Measurements from ENCODE around the gene FEZF1.

Gene FEZF1

GRCh38 chr7:122304319-122304975 is at the start of gene FEZF1:
TSS of gene FEZF1 (minus strand) at chr7:122304750. CDS start at chr7:122304437, 313 bp downstream.
- no peak for DNase-seq

DNA sequence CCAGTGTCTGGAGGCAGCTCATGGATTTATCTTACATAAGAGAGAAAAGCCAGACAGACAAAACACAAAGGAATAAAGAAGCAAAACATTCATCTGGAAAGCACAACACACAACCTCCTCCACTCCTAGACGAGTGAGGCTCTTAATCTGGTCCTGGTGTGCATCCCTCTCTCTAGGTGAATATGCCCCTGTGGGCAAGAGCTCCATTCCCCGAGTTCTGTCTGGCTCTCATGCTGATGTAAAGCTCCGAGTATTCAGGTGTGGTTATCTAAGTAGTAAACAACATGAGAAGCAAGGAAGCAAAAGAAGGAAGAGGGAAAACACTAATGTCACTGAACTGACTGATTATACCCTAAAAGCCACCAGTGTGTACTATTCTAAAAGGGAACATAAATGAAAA is 47.9 kb upstream of the FEZF1 start:
- no peak for DNase-seq

DNA sequence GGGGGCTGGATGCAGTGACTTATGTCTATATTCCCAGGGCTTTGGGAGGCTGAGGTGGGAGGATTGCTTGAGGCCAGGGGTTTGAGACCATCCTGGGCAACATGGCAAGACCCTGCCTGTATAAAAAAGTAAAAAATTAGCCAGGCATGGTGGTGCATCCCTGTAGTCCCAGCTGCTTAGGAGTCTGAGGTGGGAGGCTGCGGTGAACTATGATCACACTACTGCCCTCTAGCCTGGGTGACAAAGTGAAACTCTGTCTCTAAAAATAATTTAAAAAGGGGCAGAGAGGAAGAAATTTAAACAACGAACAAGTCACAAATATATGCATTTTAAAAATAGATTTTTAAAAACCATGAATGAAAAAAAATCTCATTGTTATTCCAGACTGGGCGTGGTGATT is 46.2 kb upstream of the FEZF1 start:
- no peak for DNase-seq

- no peak for DNase-seq
Measured at GRCh38 chr7:122344303-122344620, 39.7 kb upstream of the FEZF1 start.

GRCh38 chr7:122343601-122344302 is 39.2 kb upstream of the FEZF1 start:
- DNase-seq, result no peak

DNA sequence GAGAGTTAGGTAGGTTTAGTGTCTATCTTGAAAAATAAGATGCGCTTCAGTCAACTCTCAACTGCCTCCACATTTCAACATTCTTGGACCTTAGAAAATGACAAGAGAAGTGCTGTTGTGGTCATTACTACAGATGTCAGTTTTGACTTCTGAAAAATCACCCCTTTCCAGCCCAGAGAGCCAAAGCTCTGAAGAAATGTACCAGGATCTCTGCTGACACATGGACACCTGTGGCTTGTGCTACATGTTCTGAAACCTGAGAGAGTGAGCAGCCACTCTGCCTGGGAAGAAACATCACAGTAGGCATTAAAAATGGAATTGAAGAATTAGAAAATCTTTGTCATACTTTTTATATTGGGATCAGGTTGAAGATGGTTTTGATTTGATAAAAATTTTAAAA is 35.9 kb upstream of the FEZF1 start:
- no peak for DNase-seq

DNA sequence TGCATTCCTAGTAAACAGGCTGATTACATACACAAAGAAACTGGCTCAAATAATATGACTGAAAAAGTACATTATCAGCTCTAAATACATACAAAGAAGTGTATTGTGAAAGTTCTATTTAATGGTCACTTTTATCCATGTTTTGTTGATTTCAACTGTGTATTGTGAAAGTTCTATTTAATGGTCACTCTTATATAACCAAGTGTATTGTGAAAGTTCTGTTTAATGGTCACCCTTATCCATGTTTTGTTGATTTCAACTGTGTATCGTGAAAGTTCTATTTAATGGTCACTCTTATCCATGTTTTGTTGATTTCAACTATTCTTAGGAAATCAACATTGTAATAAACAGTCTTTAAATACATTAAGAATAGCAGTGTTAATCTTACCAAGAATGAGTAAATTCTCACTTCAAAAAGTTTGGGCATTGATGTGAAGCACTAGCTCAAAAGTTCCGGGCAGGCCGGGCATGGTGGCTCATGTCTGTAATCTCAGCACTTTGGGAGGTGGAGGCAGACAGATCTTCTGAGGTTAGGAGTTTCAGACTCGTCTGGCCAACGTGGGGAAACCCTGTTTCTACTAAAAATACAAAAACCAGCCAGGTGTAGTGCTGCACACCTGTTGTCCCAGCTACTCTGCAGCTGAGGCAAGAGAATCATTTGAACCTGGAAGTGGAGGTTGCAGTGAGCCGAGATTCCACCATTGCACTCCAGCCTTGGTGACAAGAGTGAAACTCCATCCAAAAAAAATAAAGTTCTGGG is 34.8 kb upstream of the FEZF1 start:
- no peak for DNase-seq

DNA sequence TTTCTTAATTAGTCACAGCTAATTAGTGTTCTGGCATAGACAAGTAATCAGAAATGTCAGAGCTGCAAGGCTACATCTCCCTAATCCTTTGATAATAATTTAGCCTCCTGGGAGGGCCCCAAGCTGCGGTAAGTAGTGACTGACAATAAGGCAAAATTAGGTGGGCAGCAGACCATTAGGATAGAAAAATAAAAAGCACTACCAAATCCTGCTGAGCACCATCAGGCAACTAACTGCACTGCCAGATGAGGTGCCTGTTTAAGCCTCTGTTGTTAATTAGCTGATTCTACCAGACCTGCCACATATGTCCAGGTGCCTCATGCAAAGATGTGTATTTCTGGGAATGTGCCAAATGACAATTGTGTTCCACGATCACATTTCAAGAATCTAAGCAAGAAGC is 32.5 kb upstream of the FEZF1 start:
- DNase-seq, result no peak

DNA sequence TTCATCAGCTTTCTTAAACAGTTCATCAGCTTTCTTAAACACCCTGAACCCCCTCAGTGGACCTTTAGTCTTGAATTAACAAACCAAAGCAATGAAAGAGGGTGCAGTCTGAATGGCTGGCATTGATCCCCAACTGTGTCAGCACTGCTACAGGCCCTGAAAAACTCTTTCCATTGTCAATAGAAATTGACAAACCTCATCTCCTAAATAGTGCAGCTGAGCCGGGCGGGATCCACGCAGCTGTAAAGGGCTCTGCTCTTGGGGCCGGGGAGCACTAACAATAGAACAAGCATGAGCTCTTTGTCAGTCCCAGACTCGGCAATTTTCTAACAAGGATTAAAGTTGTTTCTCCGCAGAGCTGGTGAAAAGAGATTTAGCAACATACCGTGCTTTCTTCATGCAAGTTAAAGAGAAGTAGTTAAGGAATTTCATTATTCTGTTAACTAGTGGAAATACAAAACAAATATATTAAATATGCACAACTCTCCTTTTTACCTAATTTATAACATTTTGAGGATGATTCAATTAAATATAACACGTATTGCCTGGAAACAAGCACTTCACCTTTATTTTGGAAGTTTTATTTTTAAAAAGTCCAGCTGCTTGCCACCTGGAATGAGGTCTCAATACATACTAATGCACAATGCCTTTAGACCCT is 24.7 kb upstream of the FEZF1 start:
- no peak for DNase-seq

DNA sequence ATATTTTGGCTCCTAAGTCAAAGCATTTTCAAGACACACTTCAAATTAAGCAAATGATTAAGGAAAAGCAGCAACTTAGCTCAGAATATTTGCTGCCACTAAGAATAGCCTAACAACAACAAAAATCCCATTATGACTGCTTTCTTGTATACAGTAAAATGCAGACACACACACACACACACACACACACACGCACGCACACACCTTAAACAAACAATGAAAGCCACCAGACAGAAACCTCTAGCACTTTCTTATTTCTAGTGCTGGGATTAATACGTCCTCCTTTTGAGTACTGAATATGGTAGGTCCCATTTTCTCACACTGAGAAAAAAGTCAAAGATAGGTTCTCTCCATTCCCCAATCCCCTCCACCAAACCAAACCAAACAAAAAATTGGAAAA is 23.4 kb upstream of the FEZF1 start:
- DNase-seq, result no peak

GRCh38 chr7:122316467-122317388 is 12.2 kb upstream of the FEZF1 start:
- DNase-seq, result no peak

DNA sequence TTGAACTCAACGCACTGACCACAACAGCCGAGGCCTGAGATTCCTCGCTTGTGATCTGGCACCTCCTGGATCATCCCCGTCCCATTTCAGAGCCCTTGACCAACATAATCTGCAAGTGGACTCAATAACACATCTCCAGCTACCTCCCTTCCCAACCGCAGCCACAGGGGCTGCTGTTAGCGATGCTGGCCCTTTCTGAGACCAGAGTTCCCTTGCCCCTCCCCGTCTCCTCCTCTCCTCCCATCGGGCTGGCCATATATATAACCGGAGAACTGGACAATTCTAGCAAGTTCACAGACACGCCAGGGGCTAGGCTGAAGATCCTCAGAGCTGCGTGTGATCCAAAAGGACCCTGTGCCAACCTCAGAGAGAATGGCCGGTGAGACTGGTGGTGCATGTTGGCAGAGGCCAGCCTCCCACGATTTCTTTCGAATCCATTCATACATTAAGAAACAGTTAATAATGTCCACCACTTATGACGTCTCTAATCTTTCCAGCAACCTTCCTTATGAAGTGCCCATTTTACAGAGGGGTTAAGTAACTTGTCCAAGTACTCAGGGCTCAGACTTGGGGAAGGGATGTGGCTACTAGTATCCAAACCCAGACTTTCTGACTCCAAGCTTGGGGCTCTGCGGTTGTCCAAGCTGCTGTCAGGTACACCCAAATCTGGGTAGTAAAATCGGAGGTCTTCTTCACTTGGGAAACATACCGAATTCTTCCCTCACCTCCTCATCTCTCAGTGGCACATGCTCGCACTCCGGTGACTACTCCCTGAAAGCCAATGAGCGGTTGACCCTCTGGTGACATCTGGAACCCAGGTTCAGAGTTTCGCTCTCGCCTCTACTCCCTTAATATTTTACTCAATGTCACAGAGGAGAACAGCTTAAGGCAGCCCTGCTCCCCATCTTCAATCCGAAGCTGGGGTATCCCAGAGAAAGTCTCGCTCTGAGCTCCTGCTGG is 11.2 kb upstream of the FEZF1 start:
- DNase-seq, result no peak

DNA sequence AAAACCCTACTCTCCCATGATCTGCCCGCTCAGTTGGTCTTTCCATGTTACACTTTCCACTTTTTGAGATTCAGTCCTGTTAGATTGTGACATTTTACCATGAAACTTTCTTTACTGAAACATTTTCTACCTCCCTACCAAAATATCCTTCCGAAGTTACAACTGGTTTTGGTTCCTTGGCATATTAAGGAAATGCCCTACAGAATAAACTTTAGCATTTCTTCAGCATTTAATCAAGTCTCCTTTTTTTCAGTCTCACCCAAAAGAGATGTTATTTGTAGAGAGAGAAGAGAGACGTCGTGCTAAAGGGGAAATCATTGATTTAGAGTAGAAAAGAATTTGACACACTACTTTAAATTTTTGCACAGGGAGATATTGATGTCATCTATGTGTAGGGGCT is 9.7 kb upstream of the FEZF1 start:
- no peak for DNase-seq

GRCh38 chr7:122312789-122313188 is 8.2 kb upstream of the FEZF1 start:
- no peak for DNase-seq

- DNase-seq, result no peak
Measured at GRCh38 chr7:122311734-122312450, 7.3 kb upstream of the FEZF1 start.

- no peak for DNase-seq
Measured at GRCh38 chr7:122311050-122311700, 6.6 kb upstream of the FEZF1 start.

GRCh38 chr7:122310119-122311021 is 5.8 kb upstream of the FEZF1 start:
- no peak for DNase-seq

- DNase-seq, result no peak
Measured at GRCh38 chr7:122309421-122309820, 4.9 kb upstream of the FEZF1 start.

DNA sequence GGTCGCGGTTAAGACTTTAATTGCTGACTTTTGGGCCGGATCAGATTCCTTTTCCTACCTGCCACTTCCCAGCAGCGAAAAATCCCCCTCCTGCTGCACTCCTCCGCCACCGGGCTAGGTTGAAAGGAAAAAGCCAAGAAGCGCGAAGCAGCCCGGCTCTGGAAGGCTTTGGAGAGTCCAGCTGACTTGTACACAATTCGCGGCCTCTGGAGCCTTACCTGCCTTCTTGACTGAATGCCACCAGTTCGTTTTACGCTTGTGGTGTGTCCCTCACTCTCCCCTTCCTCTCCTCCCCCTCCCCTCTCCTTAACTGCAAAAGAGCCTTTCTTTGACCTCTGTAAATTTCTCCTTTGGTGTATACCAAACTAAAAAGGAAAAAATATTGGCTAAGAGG is 2.7 kb upstream of the FEZF1 start:
- DNase-seq, result no peak

Data from fibroblast of skin of right biceps (primary cell).